Activated CD8-positive, alpha-beta memory T cell treated with anti-CD3 and anti-CD28 coated beads, Interleukin-2, amount 50 U/mL, for 24 hours (primary cell): ENCODE results near the gene KCND1.
A peak's percentile ranks its signal among the peaks of the same experiment; 100 is the strongest.

Source experiments
- DNase-seq: peaks from one replicate; pipeline ENCODE4 v3.0.0-alpha.2; 2020; ENCODE audit errors: extremely low read depth

The KCND1 gene

GRCh38 chrX:48974574-48974973 is 2.9 kb upstream of the KCND1 start:
- no peak for DNase-seq

- DNase-seq, result no peak
These were observed 2.4 kb upstream of the KCND1 start for GRCh38 chrX:48974033-48974432.

GRCh38 chrX:48972220-48973164 is 848 bp upstream of the KCND1 start:
- no peak for DNase-seq

GRCh38 chrX:48969471-48969870 is 2.2 kb downstream of the KCND1 start:
- no peak for DNase-seq

GRCh38 chrX:48968377-48968776 is 3.3 kb downstream of the KCND1 start:
- DNase-seq, result no peak

- DNase-seq, result no peak
These were observed 4.7 kb downstream of the KCND1 start for GRCh38 chrX:48966796-48967579.

- DNase-seq, result no peak
These were observed 5.7 kb downstream of the KCND1 start for GRCh38 chrX:48965959-48966358.

- DNase-seq, result no peak
These were observed 10.0 kb downstream of the KCND1 start for GRCh38 chrX:48961585-48962091.

GRCh38 chrX:48960291-48960690 is 11.4 kb downstream of the KCND1 start:
- DNase-seq, result no peak

GRCh38 chrX:48958635-48959094 is 13.0 kb downstream of the KCND1 start:
- no peak for DNase-seq

- DNase-seq, result peak; percentile 85
These were observed 13.6 kb downstream of the KCND1 start for GRCh38 chrX:48957827-48958634.

GRCh38 chrX:48957477-48957826 is 14.2 kb downstream of the KCND1 start, which contains the start of gene OTUD5:
Gene OTUD5, minus strand, starts transcription at chrX:48957607. Its CDS starts 37 bp downstream, at chrX:48957570.
- no peak for DNase-seq

GRCh38 chrX:48956728-48957414 is 14.8 kb downstream of the KCND1 start:
- DNase-seq, result no peak

- no peak for DNase-seq
These were observed 23.1 kb downstream of the KCND1 start for GRCh38 chrX:48948589-48948988.

- DNase-seq, result no peak
These were observed 25.9 kb downstream of the KCND1 start for GRCh38 chrX:48945517-48946348.

GRCh38 chrX:48942895-48943294 is 28.7 kb downstream of the KCND1 start:
- no peak for DNase-seq

- no peak for DNase-seq
These were observed 31.2 kb downstream of the KCND1 start for GRCh38 chrX:48940404-48940955.

GRCh38 chrX:48939524-48940228 is 32.0 kb downstream of the KCND1 start:
- no peak for DNase-seq
